Measurements from ENCODE around the gene HIPK3.
"Not testable (repeated sequence)": the region's sequence is repeated elsewhere in the genome, so short reads cannot be mapped to it uniquely, and the experiment has no call there.

Gene HIPK3

DNA sequence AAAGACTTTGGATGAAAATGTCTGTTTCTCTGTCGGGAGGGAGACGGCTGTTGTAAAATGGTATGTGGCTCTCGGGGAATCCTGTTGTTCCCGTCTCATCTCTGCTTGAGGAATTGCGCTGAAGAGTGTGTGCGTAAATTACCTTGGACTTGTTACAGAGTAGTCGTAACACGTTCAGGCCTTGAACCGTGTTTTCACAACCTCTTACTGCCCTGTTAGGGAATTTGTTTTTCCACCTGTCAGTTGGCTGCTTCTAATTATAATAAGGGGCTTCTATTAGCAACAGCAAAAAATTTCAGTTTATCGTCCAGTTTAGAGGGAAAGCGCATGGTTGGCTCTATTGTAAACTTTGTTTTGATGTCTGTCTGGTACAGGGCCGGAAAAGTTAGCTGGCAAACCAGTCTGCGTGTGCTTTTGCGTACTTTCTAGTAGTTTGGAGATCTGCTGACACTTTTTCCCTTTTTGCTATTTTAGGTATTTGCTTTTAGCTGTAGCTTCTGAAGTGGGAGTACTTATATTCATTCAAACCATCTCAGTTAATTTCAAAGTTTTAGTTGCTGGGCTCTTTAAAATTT lies 1.5 kb downstream of the HIPK3 start:
- DNase-seq (ENCODE audit: low read depth in 1 of 2, low spot score in 1 of 2) = no peak

DNA sequence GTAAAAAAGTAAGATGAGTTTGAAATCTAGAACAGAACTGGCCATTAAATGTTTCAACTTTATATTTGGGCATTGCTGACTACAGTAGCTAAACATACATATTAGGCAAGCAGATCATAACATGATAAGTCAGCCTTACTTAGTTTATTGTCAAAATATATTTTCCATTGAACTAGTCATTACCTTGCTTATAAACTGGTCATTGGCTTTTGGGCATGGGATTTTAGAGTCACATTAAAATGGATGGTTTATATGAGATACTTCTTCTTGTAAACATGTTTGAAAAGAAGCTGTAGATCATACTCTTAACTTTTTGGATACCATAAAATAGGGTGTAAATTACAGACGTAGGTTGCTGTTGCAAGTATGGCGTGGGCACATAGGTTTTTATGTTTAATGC lies 2.7 kb downstream of the HIPK3 start:
- no peak for DNase-seq (ENCODE audit: low read depth in 1 of 2, low spot score in 1 of 2)

DNA sequence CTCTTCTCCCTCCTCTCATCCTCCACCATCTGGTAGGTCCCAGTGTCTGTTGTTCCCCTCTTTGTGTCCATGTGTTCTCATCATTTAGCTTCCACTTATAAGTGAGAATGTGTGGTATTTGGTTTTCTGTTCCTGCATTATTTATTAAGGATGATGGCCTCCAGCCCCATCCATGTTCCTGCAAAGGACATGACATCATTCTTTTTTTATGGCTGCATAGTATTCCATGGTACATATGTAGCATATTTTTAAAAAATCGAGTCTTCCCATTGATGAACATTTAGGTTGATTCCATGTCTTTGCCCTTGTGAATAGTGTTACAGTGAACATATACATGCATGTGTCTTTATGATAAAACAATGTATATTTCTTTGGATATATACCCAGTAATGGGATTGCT lies 4.2 kb downstream of the HIPK3 start:
- not testable (repeated sequence) for DNase-seq (ENCODE audit: low read depth in 1 of 2, low spot score in 1 of 2)

DNA sequence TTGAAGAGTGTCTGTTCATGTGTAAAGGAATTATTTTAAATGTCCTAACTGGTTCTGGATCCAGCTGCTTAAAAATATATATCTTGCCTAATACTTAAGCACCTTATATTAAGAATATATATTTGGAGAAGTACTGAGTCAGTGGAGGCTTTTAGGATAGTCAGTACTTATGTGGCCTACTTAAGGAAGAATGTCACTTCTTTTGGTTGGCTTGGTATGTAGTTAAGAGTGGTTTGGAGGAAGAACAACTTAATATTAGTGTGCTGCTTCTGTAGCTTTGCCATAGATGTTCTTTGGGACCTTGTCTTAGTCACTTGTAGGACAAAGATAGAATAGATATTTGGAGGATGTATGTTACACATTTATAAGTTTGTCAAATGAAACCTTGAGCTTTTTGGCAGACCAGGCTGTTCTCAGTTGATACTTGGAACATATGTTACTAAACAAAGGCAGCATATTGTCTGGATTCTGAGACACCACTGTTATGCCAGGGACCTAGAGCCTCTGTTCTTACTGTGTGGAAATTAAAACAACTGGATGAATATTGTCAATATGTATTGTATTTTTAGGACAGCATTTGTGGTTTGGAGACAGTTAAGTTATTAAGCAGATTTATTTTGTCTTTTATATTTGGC lies 4.9 kb downstream of the HIPK3 start:
- DNase-seq (ENCODE audit: low read depth in 1 of 2, low spot score in 1 of 2) = no peak

DNA sequence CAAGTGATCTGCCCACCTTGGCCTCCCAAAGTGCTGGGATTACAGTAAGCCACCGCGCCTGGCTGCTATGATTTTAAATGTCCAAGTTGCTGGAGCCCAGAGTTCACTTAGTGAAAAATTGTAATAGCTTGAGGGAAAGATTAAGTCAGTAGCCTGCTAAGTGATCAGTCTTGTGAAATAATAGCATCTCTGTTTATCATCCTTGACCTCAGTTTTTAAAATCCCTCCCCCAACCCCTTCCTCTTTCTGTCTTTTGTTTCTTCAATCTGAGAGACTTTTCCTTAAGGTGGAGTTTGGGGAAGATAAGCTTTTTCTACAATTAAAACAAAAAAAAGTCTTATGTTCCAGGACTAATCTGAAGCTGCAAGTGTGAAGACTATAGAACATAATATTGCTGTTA lies 6.4 kb downstream of the HIPK3 start:
- DNase-seq (ENCODE audit: low read depth in 1 of 2, low spot score in 1 of 2) = no peak

DNA sequence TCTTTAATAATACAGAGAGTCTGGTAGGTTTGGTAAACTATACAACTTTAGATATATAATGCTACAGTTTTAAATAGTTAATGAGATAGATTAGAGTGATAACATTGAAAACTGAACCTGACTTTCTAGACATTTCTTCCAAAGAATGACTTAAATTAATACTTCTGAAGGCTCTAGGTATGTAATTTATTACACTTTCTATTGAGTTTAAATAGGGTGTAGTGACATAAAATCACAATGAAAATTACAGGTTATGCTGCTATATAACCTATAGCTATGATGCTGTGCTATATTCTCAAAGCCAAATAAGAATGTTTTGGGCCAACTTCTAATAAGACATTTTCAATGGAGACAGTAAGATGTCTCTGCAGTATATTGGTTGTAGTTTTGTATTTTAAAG lies 7.7 kb downstream of the HIPK3 start:
- no peak for DNase-seq (ENCODE audit: low read depth in 1 of 2, low spot score in 1 of 2)

DNA sequence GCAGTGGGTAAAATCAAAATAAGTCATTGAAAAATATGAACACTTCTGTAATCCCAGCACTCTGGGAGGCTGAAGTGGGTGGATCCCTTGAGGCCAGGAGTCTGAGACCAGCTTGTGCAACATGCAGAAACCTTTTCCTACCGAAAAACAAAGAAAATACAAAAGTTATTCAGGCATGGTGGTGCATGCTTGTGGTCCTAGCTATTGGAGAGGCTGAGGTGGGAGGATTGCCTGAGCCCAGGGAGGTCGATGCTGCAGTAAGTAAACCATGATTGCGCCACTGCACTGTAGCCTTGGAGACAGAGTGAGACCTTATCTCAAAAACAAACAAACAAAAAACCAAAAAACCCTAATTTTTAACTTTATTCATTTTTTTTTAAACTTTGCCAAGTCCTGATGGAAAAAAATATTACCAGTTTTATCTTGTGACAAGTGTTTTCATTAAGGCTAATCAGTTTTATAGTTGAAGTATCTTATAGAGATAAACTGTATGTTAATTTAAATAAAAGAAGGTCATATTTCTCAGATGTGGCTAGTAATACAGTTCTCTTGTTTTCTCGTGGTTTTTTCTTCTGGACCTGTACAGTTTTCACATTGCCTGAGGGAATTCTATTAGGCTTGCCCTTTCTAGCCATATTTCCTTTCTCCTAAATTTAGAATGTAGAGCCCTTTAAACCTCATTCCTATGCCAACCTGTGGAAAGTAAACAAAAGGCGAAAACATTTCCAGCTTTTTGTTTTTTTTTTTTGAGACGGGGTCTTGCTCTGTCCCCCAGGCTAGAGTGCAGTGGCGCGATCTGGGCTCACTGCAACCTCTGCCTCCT lies 9.4 kb downstream of the HIPK3 start:
- DNase-seq (ENCODE audit: low read depth in 1 of 2, low spot score in 1 of 2) = no peak

DNA sequence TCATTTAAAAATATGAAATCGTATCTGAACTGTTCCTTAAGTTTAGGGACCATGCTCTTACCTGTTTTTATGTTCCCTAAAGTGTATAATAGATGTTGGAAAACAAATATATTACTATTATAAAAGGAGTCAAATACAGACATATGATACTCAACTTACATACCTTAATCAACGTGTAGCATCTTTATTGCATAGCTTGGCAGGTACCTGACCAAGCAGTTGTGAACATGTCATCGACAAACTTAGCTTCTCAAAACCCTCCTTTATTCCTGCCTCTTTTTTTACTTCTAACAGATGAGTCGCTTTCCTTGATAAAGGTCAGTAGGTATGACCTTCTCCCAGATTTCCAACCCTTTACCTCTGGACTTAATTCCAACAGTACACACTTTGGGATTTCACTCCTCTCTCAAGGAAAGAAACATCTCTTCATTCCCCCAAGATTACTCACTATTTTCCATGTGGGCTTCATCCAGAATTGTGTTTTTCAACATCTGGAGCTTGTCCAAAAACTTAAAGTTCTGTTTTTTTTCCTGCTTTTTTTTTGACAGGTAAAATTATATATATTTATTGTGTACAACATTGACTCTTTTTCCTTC lies 11.9 kb downstream of the HIPK3 start:
- no peak for DNase-seq (ENCODE audit: low read depth in 1 of 2, low spot score in 1 of 2)

DNA sequence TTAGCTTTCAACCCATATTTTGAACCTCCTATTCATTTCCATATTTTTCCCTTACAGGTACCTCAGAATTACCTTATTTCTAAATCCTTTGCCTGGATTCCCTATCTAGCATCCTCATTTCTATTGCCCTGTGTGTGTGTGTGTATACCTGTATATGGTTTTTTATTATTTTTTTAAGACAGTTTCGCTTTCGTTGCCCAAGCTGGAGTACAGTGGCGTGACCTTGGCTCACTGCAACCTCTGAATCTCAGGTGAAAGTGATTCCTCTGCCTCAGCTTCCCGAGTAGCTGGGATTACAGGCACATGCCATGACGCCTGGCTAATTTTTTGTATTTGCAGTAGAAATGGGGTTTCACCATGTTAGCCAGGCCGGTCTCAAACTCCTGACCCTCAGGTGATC lies 12.6 kb downstream of the HIPK3 start:
- DNase-seq (ENCODE audit: low read depth in 1 of 2, low spot score in 1 of 2) = no peak

DNA sequence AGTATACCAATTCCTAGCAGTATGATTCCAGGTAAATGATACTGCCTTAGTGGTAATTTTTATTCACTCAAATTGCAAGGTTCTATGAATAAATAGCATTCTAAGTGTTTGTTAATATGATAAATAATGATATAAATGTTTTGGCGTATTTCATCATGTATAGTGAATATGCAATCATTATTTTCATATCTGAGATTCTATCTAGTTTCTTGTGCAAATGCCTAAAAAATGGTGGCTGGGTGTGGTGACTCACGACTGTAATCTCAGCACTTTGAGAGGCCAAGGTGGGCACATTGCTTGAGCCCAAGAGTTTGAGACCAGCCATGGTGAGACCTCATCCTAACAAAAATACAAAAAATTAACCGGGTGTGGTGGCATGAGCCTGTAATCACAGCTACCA lies 13.9 kb downstream of the HIPK3 start:
- no peak for DNase-seq (ENCODE audit: low read depth in 1 of 2, low spot score in 1 of 2)

DNA sequence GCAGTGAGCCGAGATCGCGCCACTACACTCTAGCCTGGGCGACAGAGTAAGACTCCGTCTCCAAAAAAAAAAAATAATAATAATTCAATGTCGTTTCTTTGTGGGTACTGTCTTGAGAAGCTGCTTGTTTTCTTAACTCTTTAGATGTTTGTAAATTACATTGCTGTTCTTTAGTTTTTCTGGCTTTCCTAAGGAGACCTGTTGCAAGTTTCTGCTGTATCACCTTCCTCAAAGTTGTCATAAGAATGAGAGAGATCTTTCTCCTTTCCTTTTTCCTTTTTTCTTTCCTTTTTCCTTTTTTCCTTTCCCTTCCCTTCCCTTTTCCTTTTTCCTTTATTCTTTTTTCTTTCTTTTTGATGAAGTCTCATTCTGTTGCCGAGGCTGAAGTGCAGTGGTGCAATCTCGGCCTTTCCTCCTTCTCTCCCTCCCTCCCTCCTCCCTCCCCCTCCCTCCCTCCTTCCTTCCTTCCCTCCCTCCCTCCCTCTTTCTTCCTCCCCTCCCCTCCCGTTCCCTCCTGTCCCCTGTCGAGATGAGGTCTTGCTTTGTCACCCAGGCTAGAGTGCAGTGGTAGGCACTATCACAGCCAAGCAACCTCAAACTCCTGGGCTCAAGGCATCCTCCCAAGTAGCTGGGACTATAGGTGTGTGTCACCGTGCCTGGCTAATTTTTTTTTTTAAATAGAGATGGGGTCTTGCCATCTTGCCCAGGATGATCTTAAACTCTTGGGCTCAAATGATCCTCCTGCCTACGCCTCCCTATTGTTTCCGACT lies 15.3 kb downstream of the HIPK3 start:
- no peak for DNase-seq (ENCODE audit: low read depth in 1 of 2, low spot score in 1 of 2)

DNA sequence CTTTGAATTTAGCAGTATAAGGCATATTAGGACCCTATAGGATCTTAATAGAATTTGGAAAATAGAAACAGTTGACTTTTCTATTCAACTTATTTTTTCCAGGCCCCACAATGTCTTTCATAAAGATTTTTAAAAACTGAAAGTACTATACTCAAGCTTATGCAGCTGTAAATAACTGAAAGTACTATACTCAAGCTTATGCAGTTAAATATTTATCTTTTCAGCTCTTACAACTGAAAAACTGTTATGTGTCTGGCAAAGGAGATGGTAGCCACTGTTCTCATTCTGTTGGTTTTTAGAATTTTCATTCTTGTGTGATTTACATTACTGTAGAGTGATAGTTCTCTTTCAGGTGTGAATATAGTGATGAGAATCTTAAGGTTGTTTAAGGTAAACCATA lies 16.5 kb downstream of the HIPK3 start:
- no peak for DNase-seq (ENCODE audit: low read depth in 1 of 2, low spot score in 1 of 2)

DNA sequence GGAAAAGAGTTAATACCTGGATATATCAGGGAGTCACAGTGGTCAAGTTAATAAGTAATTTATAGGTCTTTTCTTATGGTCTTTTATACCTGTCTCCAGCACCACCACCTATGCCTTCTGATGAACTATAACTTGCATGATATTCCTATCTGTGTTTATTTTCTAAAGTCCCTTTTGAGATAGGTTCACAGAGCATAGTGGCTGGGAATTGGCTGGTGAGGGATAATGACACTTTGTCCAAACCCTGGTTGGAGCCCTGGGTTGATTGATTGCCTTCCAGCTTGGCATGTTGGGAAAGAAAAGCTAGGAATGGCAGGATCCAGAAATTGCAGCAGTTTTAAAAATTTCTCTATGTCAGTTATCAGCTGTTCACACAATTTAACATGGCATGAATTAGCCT lies 23.2 kb downstream of the HIPK3 start:
- DNase-seq (ENCODE audit: low read depth in 1 of 2, low spot score in 1 of 2) = no peak

DNA sequence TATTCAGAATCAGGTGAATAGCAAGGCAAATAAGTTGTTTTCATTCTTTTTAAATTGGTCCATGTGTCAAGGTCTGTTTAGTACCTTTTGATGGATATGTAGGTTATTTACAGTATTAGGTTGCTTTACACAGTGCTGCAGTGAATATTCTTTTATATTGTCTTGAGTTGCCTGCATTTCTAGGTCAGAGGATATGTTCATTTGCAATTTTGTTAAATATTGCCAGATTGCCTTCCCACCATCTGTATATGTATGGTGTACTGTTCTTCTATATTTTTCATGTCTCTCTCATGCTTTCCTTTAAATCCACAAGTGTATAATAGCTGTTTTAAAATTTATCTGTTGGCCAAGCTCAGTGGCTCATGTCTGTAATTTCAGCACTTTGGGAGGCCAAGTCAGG lies 24.6 kb downstream of the HIPK3 start:
- no peak for DNase-seq (ENCODE audit: low read depth in 1 of 2, low spot score in 1 of 2)

DNA sequence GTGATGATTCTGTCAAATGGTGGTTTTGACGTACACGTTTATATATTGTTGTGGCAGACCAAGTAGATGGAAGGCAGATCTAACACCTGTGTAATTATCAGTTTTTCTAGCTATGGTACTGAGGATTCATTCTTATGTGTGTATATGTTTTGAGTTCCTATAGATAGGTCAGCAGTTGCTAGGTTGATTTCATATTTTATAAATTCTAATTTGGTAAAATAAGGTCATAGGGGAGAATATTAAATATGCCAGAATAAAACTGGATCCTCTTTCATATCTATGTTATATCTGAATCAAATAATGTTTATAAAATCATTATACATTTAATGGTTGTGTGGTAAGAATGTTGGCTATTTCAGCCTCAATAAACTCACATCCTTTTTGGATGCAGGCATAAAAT lies 27.6 kb downstream of the HIPK3 start:
- no peak for DNase-seq (ENCODE audit: low read depth in 1 of 2, low spot score in 1 of 2)

DNA sequence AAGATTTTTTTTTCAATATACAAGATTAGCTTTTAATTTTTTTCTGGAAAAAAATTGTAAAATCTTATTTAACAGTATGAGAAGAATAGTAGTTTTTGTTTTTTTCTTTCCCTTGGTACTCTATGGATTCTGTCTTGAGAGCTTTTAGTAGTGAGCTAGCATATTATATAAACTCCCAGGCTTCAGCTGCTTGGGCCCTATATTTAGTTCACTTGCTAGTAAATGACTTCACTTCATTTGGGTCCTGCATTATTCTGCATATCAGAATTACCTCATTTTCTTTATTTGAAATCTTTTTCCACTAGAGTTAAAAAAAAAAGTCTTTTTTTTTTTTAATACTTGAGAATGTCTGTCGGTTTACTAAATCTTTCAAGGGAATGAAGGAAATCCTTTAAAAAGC lies 33.1 kb downstream of the HIPK3 start:
- DNase-seq (ENCODE audit: low read depth in 1 of 2, low spot score in 1 of 2) = no peak

DNA sequence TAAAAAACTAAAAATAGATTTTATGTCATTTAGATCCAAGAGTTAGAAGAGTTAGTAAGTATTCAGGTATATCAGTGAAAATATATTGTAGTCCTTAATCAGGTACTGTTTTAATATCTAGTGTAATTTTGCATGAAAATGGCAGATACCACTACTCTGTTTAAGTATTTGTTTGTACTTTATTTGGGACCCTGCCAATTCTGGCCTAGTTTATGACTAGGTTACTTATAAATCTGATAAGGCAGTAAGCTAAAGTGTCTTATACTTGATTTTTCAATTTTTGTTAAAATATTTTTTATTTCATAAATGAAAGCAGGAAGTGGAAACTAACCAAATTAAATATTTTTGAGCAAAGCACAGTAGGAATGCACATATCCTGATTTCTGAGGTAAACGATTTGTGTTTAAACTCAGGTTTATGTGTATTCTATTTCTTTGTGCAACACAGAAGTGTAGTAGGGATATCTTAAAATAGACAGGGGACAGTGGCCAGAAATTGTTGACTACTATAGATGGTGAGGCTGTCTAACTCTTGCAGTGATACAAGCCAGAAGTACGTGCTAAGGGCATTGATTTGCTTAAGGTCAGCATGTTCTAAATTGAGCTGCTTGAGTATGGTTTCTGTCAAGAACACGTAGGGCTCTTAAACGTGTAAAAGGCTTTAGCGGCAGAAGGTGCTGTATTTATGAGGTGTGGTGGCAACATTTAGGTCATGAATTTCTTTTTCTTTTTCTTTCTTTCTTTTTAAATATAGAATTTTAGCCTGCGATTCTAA lies 34.0 kb downstream of the HIPK3 start:
- DNase-seq (ENCODE audit: low read depth in 1 of 2, low spot score in 1 of 2) = no peak

DNA sequence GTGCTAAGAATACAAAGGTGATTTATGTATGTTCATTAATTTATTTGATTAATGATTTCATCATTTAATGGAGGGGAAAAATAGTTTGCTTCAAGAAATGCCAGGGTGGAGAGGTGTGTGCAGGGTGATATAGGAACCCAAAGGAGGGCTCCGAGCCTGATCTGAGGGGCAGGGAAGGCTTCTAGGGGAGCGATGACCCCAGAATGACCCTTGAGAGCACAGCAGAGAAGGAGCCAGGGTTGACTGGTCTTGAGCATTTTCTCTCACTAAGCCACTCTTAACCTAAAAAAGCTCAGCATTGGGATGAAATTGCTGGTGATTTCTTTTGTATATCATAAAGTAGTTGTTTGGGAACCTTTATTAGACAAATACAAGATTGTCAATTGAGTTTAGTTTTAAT lies 35.1 kb downstream of the HIPK3 start:
- DNase-seq (ENCODE audit: low read depth in 1 of 2, low spot score in 1 of 2) = no peak

DNA sequence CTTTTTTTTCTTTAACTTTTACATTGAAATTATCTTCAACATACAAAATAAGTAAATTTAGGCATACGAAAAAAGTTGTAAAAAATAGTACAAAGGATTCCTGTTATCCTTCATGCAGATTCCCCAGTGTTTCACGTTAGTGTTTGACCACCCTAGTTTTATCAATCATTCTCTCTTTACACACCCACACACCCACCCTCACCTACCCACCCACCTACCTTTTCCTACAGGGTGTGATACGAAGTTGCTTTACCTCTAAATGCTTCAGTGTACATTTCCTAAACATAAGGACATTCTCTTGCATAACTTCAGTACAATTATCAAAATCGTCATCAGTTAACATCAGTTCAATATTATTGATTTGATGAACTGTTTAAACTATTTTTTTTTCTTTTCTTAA lies 37.0 kb downstream of the HIPK3 start:
- no peak for DNase-seq (ENCODE audit: low read depth in 1 of 2, low spot score in 1 of 2)

DNA sequence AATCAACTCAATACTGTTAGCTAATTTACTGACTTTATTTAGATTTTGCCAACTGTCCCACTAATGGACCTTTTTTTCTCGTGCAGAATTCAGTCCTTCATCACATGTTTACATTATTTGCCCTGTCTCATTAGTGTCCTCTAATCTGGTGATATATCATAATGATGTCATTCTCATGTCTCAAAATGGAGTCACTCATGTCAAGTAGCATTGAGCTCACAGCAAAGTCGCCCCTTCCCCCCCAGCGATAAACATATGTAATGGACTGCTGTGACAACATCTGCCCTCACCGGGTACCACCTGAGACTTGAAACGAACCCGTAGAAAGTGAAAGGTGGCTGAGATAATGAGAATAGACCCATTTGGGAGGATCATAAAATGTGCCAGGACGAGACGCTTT lies 37.6 kb downstream of the HIPK3 start:
- DNase-seq (ENCODE audit: low read depth in 1 of 2, low spot score in 1 of 2) = no peak

DNA sequence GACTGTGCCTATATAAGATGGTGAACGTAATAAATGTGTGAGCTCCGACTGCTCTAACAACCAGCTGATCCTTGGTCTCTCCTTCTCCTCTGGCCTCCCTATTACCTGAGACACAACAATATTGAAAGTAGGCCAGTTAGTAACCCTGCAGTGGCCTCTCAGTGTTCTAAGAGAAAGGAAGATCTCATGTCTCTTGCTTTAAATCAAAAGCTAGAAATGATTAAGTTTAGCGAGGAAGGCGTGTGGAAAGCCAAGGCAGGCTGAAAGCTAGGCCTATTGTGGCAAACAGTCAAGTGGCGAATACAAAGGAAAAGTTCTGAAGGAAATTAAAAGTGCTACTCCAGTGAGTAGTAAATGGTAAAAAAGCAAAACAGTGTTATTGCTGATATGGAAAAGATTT lies 39.5 kb downstream of the HIPK3 start:
- no peak for DNase-seq (ENCODE audit: low read depth in 1 of 2, low spot score in 1 of 2)
